Measurements from ENCODE around the gene MCM10.

MCM10 gene

GRCh38 chr10:13193637-13194036, 32.3 kb downstream of the MCM10 start:
- TF ChIP-seq ZFX (IDR thresholded peaks at IDR 0.05), result no peak
- no peak for TF ChIP-seq CTCF (conservative IDR thresholded peaks at IDR 0.05)
- H3K27ac ChIP-seq, result no peak overlapping the region

GRCh38 chr10:13195016-13195415, 33.7 kb downstream of the MCM10 start:
- no peak for TF ChIP-seq ZFX (IDR thresholded peaks at IDR 0.05)
- TF ChIP-seq CTCF (conservative IDR thresholded peaks at IDR 0.05), result no peak
- H3K27ac ChIP-seq, result no peak overlapping the region

- TF ChIP-seq ZFX (IDR thresholded peaks at IDR 0.05), result no peak
- TF ChIP-seq CTCF (conservative IDR thresholded peaks at IDR 0.05), result no peak
- no peak overlapping the region for H3K27ac ChIP-seq
Observed at GRCh38 chr10:13201132-13201531, 39.8 kb downstream of the MCM10 start.

- H3K27ac ChIP-seq, result no peak overlapping the region
- no peak for TF ChIP-seq ZFX (IDR thresholded peaks at IDR 0.05)
- TF ChIP-seq CTCF (conservative IDR thresholded peaks at IDR 0.05), result no peak
Observed at GRCh38 chr10:13206091-13206490, 44.7 kb downstream of the MCM10 start.

- peak; percentile 62 for TF ChIP-seq CTCF (conservative IDR thresholded peaks at IDR 0.05)
- no peak for TF ChIP-seq ZFX (IDR thresholded peaks at IDR 0.05)
- no peak overlapping the region for H3K27ac ChIP-seq
Observed at GRCh38 chr10:13206546-13207443, 45.4 kb downstream of the MCM10 start.

- no peak overlapping the region for H3K27ac ChIP-seq
- TF ChIP-seq CTCF (conservative IDR thresholded peaks at IDR 0.05) (no peak), ZFX (IDR thresholded peaks at IDR 0.05) (no peak)
Observed at GRCh38 chr10:13213163-13213562, 51.8 kb downstream of the MCM10 start.

GRCh38 chr10:13218878-13219277, 57.5 kb downstream of the MCM10 start:
- H3K27ac ChIP-seq, result no peak overlapping the region
- TF ChIP-seq ZFX (IDR thresholded peaks at IDR 0.05) (no peak), CTCF (conservative IDR thresholded peaks at IDR 0.05) (no peak)

Data from C4-2B (cell line).